Lower leg skin (tissue), 4 donors: ENCODE measurements around the gene CA6. TPM values are rescaled to one million over a fixed set of nuclear protein-coding genes. Genes with fewer than 3 reads are reported as not detected.
"Not testable (repeated sequence)": the region's sequence is repeated elsewhere in the genome, so short reads cannot be mapped to it uniquely, and the experiment has no call there.

ENCODE experiments used
- DNase-seq, 2 donors: peaks; one replicate each; pipeline ENCODE4 v3.0.0-alpha.2; 2019; ENCODE audit warnings: low spot score in 2 of 2
- H3K4me3 ChIP-seq: fragments of 200-600 bp; sonication (generic); 2 replicates; pipeline ENCODE4 v1.5.1; 2017; ENCODE audit warnings: mild to moderate bottlenecking, low read depth; ENCODE audit not compliant: poor library complexity, severe bottlenecking
- CTCF ChIP-seq, 3 donors: fragments of 450-650 bp; IDR thresholded peaks; one replicate each; pipeline ENCODE4 v1.5.1; 2016; ENCODE audit warnings: antibody characterized with exemption in 3 of 3, mild to moderate bottlenecking in 3 of 3, moderate library complexity in 2 of 3
- POLR2A ChIP-seq, 2 donors: fragments of 450-650 bp; IDR thresholded peaks; one replicate each; pipeline ENCODE4 v1.6.1; 2016 to 2017; ENCODE audit warnings: antibody characterized with exemption in 2 of 2, mild to moderate bottlenecking in 1 of 2, moderate library complexity in 1 of 2
- WGBS, 2 donors: methylation state at CpG; one replicate each; pipeline ENCODE4 v1.1.5; 2018; 5-methylcytosine and 5-hydroxymethylcytosine counted together
- intact Hi-C: fragments of 100-400 bp; cut with DNase I; formaldehyde crosslinking; loops from one replicate; pipeline ENCODE4 v1.15.0; 2023; ENCODE audit warnings: low total_unique reads
- total RNA-seq, 4 donors: library from RNA; depleted of rRNA; stranded (reverse); fragments of >200 nt; gene quantifications; one replicate each; pipeline ENCODE4 v1.1.0, GENCODE V29; 2016

Gene CA6
- total RNA-seq, 4 donors from 2014 or later = 17.4 to 38.0 (median 26.6) TPM

GRCh38 chr1:9018333-9018732, 72.7 kb downstream of the CA6 start:
- intact Hi-C loops = no loop called here
- 66 to 70% methylated on average over 13 of the region's 13 CpGs for WGBS, 2 donors
- TF ChIP-seq POLR2A (IDR thresholded peaks at IDR 0.05) = no peak
- TF ChIP-seq CTCF (IDR thresholded peaks at IDR 0.05) = no peak
- no peak for DNase-seq
- no peak overlapping the region for H3K4me3 ChIP-seq

GRCh38 chr1:9019896-9020295, 74.2 kb downstream of the CA6 start:
- no peak for DNase-seq
- intact Hi-C loops = no loop called here
- no peak overlapping the region for H3K4me3 ChIP-seq
- WGBS, 2 donors = 27 to 40% methylated on average over 4 of the region's 4 CpGs
- TF ChIP-seq POLR2A (IDR thresholded peaks at IDR 0.05) (no peak), CTCF (IDR thresholded peaks at IDR 0.05) (no peak)

GRCh38 chr1:9020305-9020704, 74.6 kb downstream of the CA6 start:
- H3K4me3 ChIP-seq = no peak overlapping the region
- WGBS, 2 donors = 53 to 56% methylated on average over 6 of the region's 6 CpGs
- DNase-seq = no peak
- intact Hi-C loops = no loop called here
- no peak for TF ChIP-seq CTCF (IDR thresholded peaks at IDR 0.05)
- TF ChIP-seq POLR2A (IDR thresholded peaks at IDR 0.05) = no peak

GRCh38 chr1:9022026-9022738, 76.5 kb downstream of the CA6 start:
- intact Hi-C loops, DNase-seq, H3K4me3 ChIP-seq: not testable (repeated sequence)
- WGBS, 2 donors = 56 to 70% methylated on average over 8 to 14 of the region's 15 CpGs

GRCh38 chr1:9022773-9023172, 77.1 kb downstream of the CA6 start:
- no peak overlapping the region for H3K4me3 ChIP-seq
- 88 to 94% methylated on average over 10 of the region's 10 CpGs for WGBS, 2 donors
- TF ChIP-seq CTCF (IDR thresholded peaks at IDR 0.05) = no peak
- no peak for TF ChIP-seq POLR2A (IDR thresholded peaks at IDR 0.05)
- no peak for DNase-seq
- intact Hi-C loops = no loop called here

Other genes starting within 250 kb of the CA6 start
- gene RERE, start 128.2 kb upstream of the CA6 start, total RNA-seq = 10 to 100 TPM; 41.0 to 84.9 (median 76.8) TPM
- gene ENO1, start 67.2 kb upstream of the CA6 start, total RNA-seq = 100 to 1,000 TPM; 351 to 688 (median 453) TPM
- gene SLC2A7, start 80.6 kb downstream of the CA6 start, total RNA-seq = not detected
- 1 to 10 TPM in 2 of 4 donors, under 1 TPM in 2; 0.21 to 3.4 (median 1.9) TPM for gene SLC2A5, start 123.8 kb downstream of the CA6 start, total RNA-seq
- gene GPR157, start 183.2 kb downstream of the CA6 start, total RNA-seq = 10 to 100 TPM; 49.5 to 95.7 (median 60.8) TPM